ENCODE results near the gene FAM83C. TPM values are rescaled to one million over a fixed set of nuclear protein-coding genes. Genes with fewer than 3 reads are reported as not detected.
A peak's percentile ranks its signal among the peaks of the same experiment; 100 is the strongest.

The FAM83C gene
- polyA plus RNA-seq, 2 of the 4 experiments (the other 2 are of a cell fraction): not detected

- Histone ChIP-seq H3K27ac (peak overlapping the region; percentile 82 to 98), H3K4me1 (peaks cover 27% of the 10 kb centered on the region), H3K9me3 (no peaks in the 10 kb centered on the region), H3K4me2 (peak overlapping the region; percentile 80), H3K4me3 (peak overlapping the region; percentile 91)
- ChIA-PET POLR2A (interaction anchor here (1.0 to 2.1 kb wide), 8 partner anchors 8 to 172 kb away, joined by 3 to 11 read pairs (median 6); partner anchors contain the start of genes CEP250 and UQCC1), CTCF (interaction anchor here (0.6 to 6.7 kb wide), 8 partner anchors 10 to 159 kb away, joined by 3 to 39 read pairs (median 3); no protein-coding TSS in a partner anchor)
- WGBS (ENCODE audit: missing lambda C conversion rate): 17% methylated on average over 20 of the region's 24 CpGs
- DNase-seq (ENCODE audit: low read depth in 1 of 2, low spot score in 1 of 2) (no peak), ATAC-seq (no peak), FAIRE-seq (no peak)
- TF ChIP-seq ELK1 (IDR thresholded peaks at IDR 0.05; ENCODE audit: low read depth, low read length) (no peak), PHF8 (IDR thresholded peaks at IDR 0.05; ENCODE audit: borderline replicate concordance, low read depth) (no peak), GATA3 (IDR thresholded peaks at IDR 0.05; ENCODE audit: borderline replicate concordance) (no peak), JUN (IDR thresholded peaks at IDR 0.05) (no peak), JUNB (IDR thresholded peaks at IDR 0.05) (no peak), FOSL2 (IDR thresholded peaks at IDR 0.05) (no peak), FOSL2 (CRISPR knock-in tag; IDR thresholded peaks at IDR 0.05) (no peak), SMC3 (IDR thresholded peaks at IDR 0.05) (no peak), BHLHE40 (IDR thresholded peaks at IDR 0.05; ENCODE audit: low read depth, low read length) (no peak), USF2 (IDR thresholded peaks at IDR 0.05) (no peak), HOXB5 (CRISPR knock-in tag; IDR thresholded peaks at IDR 0.05) (no peak), PBX3 (IDR thresholded peaks at IDR 0.05) (no peak), POLR2A (IDR thresholded peaks at IDR 0.05; ENCODE audit: low read length) (no peak)
Observed at GRCh38 chr20:35283441-35284266, 8.6 kb downstream of the FAM83C start.

DNA sequence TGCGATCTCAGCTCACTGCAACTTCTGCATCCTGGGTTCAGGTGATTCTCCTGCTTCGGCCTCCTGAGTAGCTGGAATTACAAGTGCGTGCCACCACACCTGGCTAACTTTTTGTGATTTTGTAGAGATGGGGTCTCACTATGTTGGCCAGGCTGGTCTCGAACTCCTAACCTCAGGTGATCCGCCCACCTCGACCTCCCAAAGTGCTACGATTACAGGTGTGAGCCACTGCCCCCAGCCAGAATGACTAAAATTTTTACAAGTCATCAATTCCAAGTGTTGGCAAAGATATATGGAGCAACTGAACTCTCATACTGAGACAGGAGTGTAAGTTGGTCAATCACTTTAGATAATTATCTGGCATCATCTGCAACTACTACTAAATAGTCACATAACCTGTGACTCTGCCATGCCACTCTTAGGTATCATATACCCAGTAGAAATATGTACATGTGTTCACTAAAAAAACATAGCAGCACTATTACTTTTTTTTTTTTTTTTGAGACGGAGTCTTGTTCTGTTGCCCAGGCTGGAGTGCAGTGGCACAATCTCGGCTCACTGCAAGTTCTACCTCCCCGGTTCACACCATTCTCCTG, 10.6 kb downstream of the FAM83C start:
- Histone ChIP-seq H3K27ac (no peak overlapping the region), H3K4me2 (no peak overlapping the region), H3K4me1 (peaks cover 35% of the 10 kb centered on the region), H3K4me3 (no peak overlapping the region), H3K9me3 (no peaks in the 10 kb centered on the region)
- FAIRE-seq (no peak), ATAC-seq (no peak), DNase-seq (ENCODE audit: low read depth in 1 of 2, low spot score in 1 of 2) (no peak)
- CTCF ChIA-PET: interaction anchor here (0.6 to 6.7 kb wide), 8 partner anchors 12 to 253 kb away, joined by 3 to 39 read pairs (median 4); no protein-coding TSS in a partner anchor
- TF ChIP-seq POLR2A (IDR thresholded peaks at IDR 0.05; ENCODE audit: low read length) (no peak), RCOR1 (IDR thresholded peaks at IDR 0.05; ENCODE audit: low read depth, low read length) (no peak)
- POLR2A ChIA-PET: interaction anchor here (0.6 kb wide), 1 partner anchor 26 kb away, joined by 3 read pairs; no protein-coding TSS in a partner anchor
- 96% methylated on average over 10 of the region's 10 CpGs for WGBS (ENCODE audit: missing lambda C conversion rate)

GRCh38 chr20:35280523-35280922, 11.7 kb downstream of the FAM83C start:
- no peak for TF ChIP-seq HOXA7 (CRISPR knock-in tag; IDR thresholded peaks at IDR 0.05)
- no peak for TF ChIP-seq NFE2L2 (conservative IDR thresholded peaks at IDR 0.05; ENCODE audit: low read length)
- TF ChIP-seq ATOH8 (CRISPR knock-in tag; IDR thresholded peaks at IDR 0.05; ENCODE audit: low read depth): no peak
- no peak for TF ChIP-seq RFX5 (IDR thresholded peaks at IDR 0.05)
- TF ChIP-seq ELK1 (IDR thresholded peaks at IDR 0.05; ENCODE audit: low read depth, low read length): no peak
- no peak for TF ChIP-seq CBX2 (IDR thresholded peaks at IDR 0.05; ENCODE audit: borderline replicate concordance, low read depth)
- TF ChIP-seq JUN (IDR thresholded peaks at IDR 0.05): no peak
- TF ChIP-seq, protein P1, sequence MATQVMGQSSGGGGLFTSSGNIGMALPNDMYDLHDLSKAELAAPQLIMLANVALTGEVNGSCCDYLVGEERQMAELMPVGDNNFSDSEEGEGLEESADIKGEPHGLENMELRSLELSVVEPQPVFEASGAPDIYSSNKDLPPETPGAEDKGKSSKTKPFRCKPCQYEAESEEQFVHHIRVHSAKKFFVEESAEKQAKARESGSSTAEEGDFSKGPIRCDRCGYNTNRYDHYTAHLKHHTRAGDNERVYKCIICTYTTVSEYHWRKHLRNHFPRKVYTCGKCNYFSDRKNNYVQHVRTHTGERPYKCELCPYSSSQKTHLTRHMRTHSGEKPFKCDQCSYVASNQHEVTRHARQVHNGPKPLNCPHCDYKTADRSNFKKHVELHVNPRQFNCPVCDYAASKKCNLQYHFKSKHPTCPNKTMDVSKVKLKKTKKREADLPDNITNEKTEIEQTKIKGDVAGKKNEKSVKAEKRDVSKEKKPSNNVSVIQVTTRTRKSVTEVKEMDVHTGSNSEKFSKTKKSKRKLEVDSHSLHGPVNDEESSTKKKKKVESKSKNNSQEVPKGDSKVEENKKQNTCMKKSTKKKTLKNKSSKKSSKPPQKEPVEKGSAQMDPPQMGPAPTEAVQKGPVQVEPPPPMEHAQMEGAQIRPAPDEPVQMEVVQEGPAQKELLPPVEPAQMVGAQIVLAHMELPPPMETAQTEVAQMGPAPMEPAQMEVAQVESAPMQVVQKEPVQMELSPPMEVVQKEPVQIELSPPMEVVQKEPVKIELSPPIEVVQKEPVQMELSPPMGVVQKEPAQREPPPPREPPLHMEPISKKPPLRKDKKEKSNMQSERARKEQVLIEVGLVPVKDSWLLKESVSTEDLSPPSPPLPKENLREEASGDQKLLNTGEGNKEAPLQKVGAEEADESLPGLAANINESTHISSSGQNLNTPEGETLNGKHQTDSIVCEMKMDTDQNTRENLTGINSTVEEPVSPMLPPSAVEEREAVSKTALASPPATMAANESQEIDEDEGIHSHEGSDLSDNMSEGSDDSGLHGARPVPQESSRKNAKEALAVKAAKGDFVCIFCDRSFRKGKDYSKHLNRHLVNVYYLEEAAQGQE (IDR thresholded peaks at IDR 0.05): no peak
- no peak for TF ChIP-seq RNF2 (IDR thresholded peaks at IDR 0.05; ENCODE audit: borderline replicate concordance, low read depth)
- ChIA-PET POLR2A (interaction anchor here (1.1 kb wide), 1 partner anchor 27 kb away, joined by 3 read pairs; no protein-coding TSS in a partner anchor), CTCF (interaction anchor here (0.6 to 6.7 kb wide), 10 partner anchors 9 to 184 kb away, joined by 3 to 39 read pairs (median 4); no protein-coding TSS in a partner anchor)
- ATAC-seq (no peak), FAIRE-seq (no peak), DNase-seq (ENCODE audit: low read depth in 1 of 2, low spot score in 1 of 2) (no peak)
- Histone ChIP-seq H3K9me3 (no peaks in the 10 kb centered on the region), H3K4me1 (peaks cover 37% of the 10 kb centered on the region), H3K4me3 (no peak overlapping the region), H3K27ac (no peak overlapping the region), H3K4me2 (no peak overlapping the region)
- WGBS (ENCODE audit: missing lambda C conversion rate): 86% methylated on average over 5 of the region's 6 CpGs

Data from A549 (cell line).